ENCODE data around the gene SLC38A8.

The SLC38A8 gene

GRCh38 chr16:83967838-83968305 is 74.7 kb downstream of the SLC38A8 start, which contains the start of gene NECAB2:
NECAB2 (plus strand) TSS chr16:83968244; CDS start chr16:83968649, 405 bp downstream.
- no peak for DNase-seq

GRCh38 chr16:83967091-83967490 is 75.5 kb downstream of the SLC38A8 start:
- no peak for DNase-seq

DNA sequence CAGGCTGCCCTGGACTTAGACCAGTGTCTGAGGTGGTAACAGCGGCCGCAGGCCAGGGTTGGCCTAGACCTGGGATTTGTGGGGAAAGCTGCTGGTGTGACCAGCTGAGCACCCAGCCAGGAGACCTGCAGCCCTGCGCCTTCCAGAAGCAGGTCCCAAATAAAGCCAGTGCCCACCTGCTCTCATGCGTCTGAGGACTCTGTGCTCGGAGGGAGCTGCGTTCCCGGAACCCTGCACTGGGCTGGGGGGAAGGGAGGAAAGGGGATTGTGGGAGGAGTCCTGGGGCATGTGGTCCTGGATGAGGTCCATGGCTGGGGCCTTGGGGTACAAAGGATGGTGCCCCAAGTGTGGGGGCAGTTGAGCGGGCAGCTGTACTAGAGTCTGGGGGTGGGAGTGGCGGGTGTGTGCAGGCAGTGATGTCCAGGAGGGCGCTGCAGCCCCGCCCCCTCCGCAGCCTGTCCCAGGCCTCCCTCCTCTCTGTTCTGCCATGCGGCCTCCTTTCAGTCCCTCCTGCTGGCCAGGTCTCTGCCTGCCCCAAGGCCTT is 76.4 kb downstream of the SLC38A8 start:
- DNase-seq, result no peak

GRCh38 chr16:83965444-83966152 is 77.0 kb downstream of the SLC38A8 start:
- DNase-seq, result no peak

DNA sequence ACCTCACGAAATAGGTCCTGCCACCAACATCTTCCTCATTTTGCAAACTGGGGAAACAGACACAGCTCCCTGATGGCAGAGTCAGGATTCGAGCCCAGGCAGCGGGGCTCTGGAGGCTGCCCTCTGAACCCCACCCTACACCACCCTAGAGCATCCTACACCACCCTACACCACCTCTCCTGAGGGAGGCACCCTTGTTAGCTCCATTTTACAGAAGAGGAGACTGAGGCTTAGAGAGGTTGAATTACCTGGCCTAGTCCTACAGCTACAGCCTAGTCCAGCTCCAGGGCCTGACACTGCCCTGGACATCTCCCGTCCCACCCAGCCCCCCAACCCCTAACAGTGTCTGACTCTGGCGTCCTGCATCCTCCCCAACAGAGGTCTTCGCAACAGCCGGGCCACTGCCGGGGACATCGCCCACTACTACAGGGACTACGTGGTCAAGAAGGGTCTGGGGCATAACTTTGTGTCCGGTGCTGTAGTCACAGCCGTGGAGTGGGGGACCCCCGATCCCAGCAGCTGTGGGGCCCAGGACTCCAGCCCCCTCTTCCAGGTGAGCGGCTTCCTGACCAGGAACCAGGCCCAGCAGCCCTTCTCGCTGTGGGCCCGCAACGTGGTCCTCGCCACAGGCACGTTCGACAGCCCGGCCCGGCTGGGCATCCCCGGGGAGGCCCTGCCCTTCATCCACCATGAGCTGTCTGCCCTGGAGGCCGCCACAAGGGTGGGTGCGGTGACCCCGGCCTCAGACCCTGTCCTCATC is 77.7 kb downstream of the SLC38A8 start:
- no peak for DNase-seq

- no peak for DNase-seq
Measured at GRCh38 chr16:83963277-83964119, 79.1 kb downstream of the SLC38A8 start.

DNA sequence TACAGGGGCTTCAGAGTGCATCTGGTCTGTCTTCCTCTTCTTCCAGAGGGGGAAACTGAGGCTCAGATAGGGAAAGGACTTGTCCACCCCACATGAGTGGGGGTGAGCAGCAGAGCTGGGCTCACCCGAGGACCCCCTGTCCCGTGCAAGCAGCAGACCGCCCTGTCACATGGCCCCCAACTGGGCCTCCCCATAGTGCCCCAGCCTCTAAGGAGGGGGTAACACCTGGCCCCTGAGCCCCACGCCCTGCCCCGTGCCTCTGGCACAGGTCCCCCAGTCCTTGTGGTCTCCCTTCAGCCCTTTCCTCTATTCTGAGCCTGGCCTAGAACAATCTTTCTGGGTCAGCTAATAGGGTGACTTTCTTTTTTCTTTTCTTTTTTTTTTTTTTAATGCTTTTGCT is 81.0 kb downstream of the SLC38A8 start:
- no peak for DNase-seq

DNA sequence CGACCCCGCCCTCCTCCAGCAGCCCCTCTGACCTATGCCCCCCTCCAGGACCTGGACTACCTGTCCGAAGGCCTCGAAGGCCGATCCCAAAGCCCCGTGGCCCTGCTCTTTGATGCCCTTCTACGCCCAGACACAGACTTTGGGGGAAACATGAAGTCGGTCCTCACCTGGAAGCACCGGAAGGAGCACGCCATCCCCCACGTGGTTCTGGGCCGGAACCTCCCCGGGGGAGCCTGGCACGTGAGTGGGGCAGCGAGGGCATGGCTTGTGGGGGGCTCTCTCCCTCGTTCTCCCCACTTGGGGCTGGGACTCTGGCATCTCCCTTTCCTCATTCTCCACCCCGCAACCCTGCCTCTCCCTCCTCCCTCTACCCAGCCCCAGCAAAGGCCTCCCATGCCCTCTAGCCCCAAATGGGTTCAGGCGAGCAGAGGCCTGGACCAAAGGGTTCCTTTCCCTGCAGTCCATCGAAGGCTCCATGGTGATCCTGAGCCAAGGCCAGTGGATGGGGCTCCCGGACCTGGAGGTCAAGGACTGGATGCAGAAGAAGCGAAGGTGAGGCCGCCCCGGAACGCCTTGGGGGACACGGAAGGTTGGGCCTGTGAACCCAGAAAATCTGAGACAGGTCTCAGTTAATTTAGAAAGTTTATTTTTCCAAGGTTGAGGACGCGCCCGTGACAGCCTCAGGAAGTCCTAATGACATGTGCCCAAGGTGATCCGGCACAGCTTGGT is 81.9 kb downstream of the SLC38A8 start:
- no peak for DNase-seq
